OCI-LY1 (cell line): ENCODE measurements around the gene CYB5D1.

Source experiments
- CTCF ChIP-seq: fragments of 200-600 bp; sonication (generic), shearing (Covaris generic); IDR thresholded peaks from 2 replicates; pipeline ENCODE4 v1.5.1; 2017; ENCODE audit warnings: mild to moderate bottlenecking, antibody characterized with exemption, low read length, moderate library complexity, mixed read lengths
- EZH2 ChIP-seq: fragments of 200-600 bp; sonication (generic), shearing (Covaris generic); IDR thresholded peaks from 2 replicates; pipeline ENCODE4 v1.8.0; 2017; ENCODE audit warnings: borderline replicate concordance, mixed run types, mild to moderate bottlenecking, antibody characterized with exemption, low read length, moderate library complexity, mixed read lengths

- no peak for TF ChIP-seq CTCF
- no peak for TF ChIP-seq EZH2
Measured at GRCh38 chr17:7833011-7833794, 24.6 kb upstream of the CYB5D1 start.
